LNCaP clone FGC (cell line): ENCODE data around the gene CRYZ.
A peak's percentile ranks its signal among the peaks of the same experiment; 100 is the strongest.

ENCODE experiments used
- DNase-seq: peaks from one replicate; pipeline ENCODE4 v3.0.0-alpha.2; 2011; ENCODE audit warnings: low read depth
- H3K4me3 ChIP-seq: 2 replicates; pipeline ENCODE4 v1.5.1; 2011; ENCODE audit warnings: mild to moderate bottlenecking, low read depth, low read length, control low read depth
- CTCF ChIP-seq: IDR thresholded peaks from 2 replicates; pipeline ENCODE4 v1.5.1; 2012; ENCODE audit warnings: mild to moderate bottlenecking; ENCODE audit not compliant: control insufficient read depth, insufficient read depth; ENCODE audit errors: extremely low read depth

CRYZ gene

GRCh38 chr1:74714429-74715235 lies 18.2 kb downstream of the CRYZ start:
- no peak overlapping the region for H3K4me3 ChIP-seq
- no peak for DNase-seq
- TF ChIP-seq CTCF: no peak

- no peak for DNase-seq
- no peak for TF ChIP-seq CTCF
- no peak overlapping the region for H3K4me3 ChIP-seq
These were observed 19.0 kb downstream of the CRYZ start for GRCh38 chr1:74713849-74714248.

- TF ChIP-seq CTCF: no peak
- DNase-seq: no peak
- no peak overlapping the region for H3K4me3 ChIP-seq
These were observed 20.0 kb downstream of the CRYZ start for GRCh38 chr1:74712881-74713280.

GRCh38 chr1:74703386-74704182 lies 29.3 kb downstream of the CRYZ start:
- no peak for DNase-seq
- TF ChIP-seq CTCF: no peak
- H3K4me3 ChIP-seq: no peak overlapping the region

GRCh38 chr1:74699331-74699730 lies 33.5 kb downstream of the CRYZ start:
- TF ChIP-seq CTCF: no peak
- no peak for DNase-seq

GRCh38 chr1:74697832-74698231 lies 35.0 kb downstream of the CRYZ start:
- H3K4me3 ChIP-seq: no peak overlapping the region
- no peak for TF ChIP-seq CTCF
- DNase-seq: peak; percentile 13

More at GRCh38 chr1:74699331-74699730, 33.5 kb downstream of the CRYZ start:
- H3K4me3 ChIP-seq: no peak overlapping the region

GRCh38 chr1:74693473-74693872 lies 39.4 kb downstream of the CRYZ start:
- DNase-seq: no peak
- H3K4me3 ChIP-seq: no peak overlapping the region
- no peak for TF ChIP-seq CTCF
